ENCODE measurements around the gene SPRR2A.
A peak's percentile ranks its signal among the peaks of the same experiment; 100 is the strongest.
"Not testable (repeated sequence)": the region's sequence is repeated elsewhere in the genome, so short reads cannot be mapped to it uniquely, and the experiment has no call there.

Gene SPRR2A

DNA sequence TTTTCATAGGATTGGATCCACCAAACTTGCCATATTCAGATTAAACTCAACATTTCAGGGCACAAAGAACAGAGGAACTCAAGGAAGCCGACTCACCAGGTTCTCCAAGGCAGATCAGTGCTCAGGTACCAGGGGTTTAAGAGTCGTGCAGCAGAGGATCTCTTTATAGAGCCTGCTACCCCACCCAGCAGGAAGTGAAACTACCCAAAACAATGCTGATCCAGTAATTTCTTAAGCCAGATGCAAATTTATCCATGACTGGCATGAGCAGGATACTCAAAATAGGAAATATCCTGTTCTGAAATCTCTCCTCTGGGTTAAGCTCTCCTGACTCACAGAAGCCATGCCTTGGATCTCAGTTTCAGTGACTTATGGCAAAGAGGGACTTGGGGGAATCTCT is at the start of gene SPRR2A:
SPRR2A (minus strand) TSS at position 138 of the 400 bp plus-strand sequence. CDS start 777 bp downstream, outside the sequence.
- DNase-seq = no peak

DNA sequence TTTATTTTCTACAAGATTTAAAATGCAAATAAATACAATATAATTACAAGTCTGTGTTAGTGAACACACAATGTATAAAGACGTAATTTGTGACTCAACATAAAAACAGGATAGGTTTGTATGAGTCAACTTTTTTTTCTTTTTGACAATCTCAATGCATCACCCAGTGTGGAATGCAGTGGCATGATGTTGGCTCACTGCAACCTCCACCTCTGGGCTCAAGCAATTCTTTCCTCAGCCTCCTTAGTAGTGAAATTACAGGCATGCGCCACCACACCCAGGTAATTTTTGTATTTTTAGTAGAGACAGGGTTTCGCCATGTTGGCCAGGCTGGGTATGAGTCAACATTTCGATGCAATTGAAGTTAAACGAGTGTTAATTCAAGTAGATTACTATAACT is 42.9 kb upstream of the SPRR2A start:
- no peak for DNase-seq

DNA sequence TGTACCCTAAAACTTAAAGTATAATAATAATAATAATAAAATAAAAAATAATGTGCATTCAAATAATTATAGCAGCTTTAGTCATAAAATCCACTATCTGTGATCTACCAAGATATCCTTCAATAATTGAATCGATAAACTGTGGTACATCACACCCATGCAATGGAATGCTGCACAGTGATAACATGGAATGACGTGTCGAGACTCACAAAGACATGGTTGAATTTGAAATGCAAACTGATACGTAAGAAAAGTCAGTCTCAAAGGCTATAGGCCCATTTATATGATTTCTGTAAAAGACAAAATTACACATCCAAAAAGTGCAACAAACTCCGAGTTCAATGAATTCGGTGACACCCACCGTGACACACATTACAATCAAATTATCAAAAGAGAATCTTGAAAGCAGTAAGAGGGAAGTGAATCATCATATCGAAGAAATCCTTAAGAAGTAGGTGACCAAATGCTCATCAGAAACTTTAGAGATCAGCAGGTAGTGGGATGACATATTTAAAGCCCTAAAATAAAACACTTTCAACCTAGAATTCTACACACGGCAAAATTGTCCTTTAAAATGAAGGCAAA is 42.2 kb upstream of the SPRR2A start:
- DNase-seq = no peak

DNA sequence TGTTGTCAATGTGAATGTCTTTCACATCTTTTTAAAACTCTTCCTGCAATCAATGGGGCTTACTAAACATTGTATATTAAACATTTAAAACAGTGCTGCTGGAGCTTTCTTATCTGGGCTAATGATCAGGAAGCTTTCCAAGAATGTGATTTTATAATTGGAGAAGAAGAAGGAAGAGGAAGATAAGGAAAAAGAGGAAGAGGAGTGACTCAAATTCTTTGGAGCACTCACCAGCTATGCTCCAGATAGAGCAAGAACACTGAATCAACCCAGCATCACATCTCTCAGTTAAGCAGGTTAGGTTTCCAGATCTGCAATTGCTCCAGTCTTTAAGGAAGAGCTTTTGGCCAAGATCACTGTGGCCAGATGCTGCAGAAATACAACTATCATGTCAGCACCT is 38.5 kb upstream of the SPRR2A start:
- no peak for DNase-seq

DNA sequence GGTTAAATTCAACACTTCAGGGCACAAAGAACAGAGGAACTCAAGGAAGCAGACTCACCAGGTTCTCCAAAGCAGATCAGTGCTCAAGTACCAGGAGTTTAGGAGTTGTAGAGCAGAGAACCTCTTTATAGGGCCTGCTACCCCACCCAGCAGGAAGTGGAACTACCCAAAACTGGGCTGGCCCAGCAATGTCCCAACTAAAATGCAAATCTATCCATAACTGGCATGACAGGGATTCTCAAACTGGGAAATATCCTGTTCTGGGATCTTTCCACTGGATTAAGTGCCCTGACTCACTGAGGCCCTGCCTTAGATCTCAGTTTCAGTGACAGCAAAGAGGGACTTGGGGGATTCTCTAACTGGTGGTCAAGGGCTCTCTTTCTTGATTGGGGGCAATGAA is 37.1 kb upstream of the SPRR2A start, which contains the start of gene SPRR2E:
SPRR2E (minus strand) TSS at position 101 of the 400 bp plus-strand sequence. CDS start 775 bp downstream, outside the sequence.
- DNase-seq = no peak

DNA sequence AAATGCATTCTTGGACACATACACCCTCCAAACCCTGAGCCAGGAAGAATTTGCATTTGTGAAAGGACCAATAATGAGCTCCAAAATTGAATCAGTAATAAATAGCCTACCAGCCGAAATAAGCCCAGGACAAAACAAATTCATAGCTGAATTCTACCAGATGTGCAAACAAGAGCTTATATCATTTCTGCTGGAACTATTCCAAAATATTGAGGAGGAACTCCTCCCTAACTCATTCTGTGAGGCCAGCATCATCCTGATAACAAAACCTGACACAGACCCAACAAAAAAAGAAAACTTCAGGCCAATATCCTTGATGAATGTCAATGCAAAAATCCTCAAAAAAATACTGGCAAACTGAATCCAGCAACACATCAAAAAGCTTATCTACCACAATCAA is 30.3 kb upstream of the SPRR2A start:
- no peak for DNase-seq

DNA sequence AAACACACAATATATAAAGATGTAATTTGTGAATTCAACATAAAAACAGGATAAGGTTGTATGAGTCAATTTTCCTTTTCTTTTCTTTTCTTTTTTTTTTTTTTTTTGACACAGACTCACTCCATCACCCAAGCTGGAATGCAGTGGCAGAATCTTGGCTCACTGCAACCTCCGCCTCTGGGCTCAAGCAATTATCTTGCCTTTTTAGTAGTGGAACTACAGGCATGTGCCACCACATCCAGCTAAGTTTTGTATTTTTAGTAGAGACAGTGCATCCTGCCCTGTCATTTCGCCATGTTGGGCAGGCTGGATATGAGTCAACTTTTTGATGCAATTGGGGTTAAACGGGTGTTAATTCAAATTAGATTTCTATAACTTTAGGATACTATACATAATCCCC is 24.4 kb upstream of the SPRR2A start:
- DNase-seq = no peak

DNA sequence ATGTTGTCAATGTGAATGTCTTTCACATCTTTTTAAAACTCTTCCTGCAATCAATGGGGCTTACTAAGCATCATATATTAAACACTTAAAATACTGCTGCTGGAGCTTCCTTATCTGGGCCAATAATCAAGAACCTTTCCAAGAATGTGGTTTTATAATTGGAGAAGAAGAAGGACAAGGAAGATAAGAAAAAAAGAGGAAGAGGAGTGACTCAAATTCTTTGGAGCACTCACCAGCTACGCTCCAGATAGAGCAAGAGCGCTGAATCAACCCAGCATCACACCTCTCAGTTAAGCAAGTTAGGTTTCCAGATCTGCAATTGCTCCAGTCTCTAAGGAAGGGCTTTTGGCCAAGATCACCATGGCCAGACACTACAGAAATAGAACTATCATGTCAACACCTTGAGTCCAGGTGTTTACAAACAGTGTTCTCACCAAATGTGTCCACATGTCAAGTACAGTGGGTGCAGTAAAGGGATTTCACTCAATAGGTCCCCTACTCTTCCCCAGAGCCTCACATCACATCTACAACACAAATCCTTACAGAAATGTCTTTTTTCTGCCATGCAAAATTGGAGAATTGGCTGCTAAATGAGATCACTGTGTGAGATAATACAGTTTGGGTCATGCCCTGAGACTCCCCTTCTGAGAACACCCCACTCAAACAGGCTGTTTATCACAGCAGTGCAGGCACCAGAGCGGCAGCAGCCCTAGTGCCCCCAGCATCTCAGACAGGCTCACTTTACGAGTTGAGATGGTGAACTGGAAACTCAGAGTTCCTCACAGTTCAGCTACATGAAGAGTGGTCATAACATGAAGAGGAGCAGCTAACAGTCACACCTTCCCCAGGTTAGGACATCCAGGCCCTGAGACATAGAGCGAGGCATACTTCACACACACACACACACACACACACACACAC is 15.8 kb upstream of the SPRR2A start:
- DNase-seq = no peak

DNA sequence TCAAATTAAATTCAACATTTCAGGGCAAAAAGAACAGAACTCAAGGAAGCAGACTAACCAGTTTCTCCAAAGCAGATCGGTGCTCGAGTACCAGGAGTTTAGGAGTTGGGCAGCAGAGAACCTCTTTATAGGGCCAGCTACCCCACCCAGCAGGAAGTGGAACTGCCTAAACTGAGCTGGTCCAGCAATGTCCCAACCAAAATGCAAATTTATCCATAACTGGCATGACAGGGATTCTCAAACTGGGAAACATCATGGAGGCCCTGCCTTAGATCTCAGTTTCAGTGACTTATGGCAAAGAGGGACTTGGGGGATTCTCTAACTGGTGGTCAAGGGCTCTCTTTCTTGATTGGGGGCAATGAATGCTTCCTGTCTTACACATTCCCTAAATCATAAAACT is 14.2 kb upstream of the SPRR2A start, which contains the start of gene SPRR2B:
SPRR2B (minus strand) TSS at position 101 of the 400 bp plus-strand sequence. CDS start 772 bp downstream, outside the sequence.
- DNase-seq = no peak

DNA sequence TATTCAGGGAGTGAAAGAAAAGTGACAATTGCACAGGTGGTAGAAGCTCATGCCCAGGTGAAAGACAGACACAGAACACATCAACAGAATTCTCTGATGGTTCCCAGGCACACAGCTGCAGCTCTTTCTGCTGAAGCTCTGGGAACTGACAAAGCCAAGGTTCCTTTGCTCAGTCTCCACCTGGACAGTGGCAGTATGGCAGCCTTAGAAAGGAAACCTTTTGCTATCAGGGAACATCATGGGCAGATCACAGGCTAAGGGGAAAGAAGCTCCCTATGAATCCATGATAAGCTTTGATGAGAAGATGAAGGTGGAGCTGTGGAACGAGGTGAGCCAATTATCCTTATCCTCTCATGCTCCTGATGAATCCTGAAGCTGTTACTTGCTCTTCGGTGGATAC is 12.9 kb upstream of the SPRR2A start:
- DNase-seq = no peak

DNA sequence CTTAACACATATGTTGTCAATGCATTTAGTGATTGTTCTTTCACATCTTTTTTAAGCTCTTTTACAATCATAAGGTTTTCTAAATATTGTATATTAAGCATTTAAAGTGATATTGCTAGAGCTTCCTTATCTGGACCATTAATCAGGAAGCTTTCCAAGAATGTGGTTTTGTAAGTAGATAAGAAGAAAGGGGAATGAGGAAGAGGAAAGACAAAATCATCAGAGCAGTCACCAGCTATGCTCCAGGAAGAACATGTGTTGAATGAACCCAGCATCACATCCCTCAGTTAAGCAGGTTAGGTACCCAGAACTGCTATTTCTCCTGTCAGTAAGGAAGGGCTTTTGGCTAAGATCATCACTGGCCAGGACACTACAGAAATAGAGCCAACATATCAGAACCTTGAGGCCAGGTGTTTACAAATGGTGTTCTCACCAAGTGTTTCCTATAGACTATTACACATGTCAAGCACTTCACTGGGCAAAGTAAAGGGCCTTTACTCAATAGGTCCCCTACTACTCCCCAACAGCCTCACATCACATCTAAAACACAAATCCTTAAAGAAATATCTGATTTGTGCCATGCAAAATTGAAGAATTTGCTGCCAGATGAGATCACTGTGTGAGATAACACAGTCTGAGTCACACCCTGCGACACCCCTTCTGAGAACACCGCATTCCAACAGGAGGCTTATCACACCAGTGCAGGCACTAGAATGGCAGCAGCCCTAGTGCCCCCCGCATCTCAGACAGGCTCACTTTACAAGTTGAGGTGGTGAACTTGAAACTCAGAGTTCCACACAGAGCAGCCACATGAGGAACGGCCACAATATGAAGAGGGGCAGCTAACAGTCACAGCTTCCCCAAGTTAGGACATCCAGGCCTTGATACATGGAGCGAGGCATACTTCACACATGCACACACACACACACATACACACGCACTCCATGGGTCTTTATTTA is 1.8 kb upstream of the SPRR2A start:
- no peak for DNase-seq

DNA sequence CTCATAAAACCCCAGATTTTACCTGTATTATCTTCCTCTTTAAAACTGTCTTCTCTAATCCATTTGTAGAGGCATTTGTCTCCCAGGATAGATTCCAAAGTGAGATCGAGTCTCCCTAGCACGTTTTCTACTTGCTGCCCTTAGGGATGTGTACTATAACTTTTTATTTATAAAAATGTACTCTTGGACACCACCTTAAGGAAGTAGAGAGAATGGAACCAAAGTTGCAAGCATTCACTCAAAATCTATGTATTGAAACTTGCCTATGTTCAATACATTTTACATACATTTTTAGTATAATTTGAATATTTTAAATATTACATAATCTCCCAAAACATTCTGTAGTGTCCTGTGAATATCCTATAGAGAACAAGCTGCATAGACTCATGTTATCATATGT is 842 bp upstream of the SPRR2A start:
- no peak for DNase-seq

DNA sequence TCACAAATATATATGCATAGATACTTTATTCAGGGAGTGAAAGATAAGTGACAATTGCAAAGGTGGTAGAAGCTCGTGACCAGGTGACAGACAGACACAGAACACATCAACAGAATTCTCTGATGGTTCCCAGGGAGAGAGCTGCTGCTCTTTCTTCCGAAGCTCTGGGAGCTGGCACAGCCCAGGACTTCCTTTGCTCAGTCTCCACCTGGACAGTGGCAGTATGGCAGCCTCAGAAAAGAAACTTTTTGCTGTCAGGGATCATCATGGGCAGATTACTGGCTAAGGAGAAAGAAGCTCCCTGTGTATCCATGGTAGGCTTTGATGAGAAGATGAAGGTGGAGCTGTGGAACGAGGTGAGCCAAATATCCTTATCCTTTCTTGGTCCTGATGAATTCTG is 1.2 kb downstream of the SPRR2A start:
- not testable (repeated sequence) for DNase-seq

DNA sequence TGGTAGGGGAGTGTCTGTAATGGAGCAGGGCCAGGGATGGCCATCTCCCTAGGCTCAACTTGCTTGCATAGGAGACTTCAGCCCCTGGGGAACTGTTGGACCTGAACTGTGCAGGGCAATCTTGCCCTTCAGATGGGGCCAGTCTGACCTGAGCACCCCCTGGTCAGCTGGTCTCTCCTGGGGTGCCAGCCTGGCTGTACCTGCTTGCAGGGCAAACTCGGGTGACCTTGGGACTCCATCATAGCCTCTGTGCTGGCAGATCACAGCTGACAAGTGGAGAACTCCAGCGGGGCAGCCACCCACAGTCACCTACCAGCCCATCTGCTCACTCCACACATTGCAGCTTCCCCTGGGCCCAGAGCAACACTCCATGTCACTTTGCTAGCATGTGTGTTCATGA is 8.1 kb downstream of the SPRR2A start:
- DNase-seq = no peak

DNA sequence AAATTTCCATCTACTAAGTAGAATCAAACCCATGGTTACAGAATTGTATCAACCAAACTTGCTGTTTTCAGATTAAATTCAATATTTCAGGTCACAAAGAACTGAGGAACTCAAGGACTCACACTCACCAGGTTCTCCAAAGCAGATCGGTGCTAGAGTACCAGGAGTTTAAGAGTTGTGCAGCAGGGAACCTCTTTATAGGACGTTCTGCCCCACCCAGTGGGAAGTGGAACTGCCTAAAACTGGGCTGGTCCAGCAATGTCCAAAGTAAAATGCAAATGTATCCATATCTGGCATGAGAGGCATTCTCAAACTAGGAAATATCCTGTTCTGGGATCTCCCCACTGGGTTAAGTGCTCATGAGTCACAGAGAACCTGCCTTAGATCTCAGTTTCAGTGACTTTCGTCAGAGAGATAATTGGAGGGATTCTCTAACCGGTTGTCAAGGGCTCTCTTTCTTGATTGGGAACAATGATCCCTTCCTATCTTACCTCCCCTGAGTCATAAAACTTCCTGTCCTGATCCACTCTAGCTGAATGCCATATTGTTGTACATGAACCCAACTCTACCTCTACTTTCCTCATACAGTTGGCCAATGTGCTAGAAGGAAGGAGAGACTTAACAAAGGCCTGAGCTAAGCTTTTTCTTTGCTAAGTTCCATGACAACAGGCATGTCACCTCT is 16.2 kb downstream of the SPRR2A start, which contains the start of gene SPRR2D:
SPRR2D (minus strand) TSS at position 171 of the 682 bp plus-strand sequence. CDS start 774 bp downstream, outside the sequence.
- no peak for DNase-seq

DNA sequence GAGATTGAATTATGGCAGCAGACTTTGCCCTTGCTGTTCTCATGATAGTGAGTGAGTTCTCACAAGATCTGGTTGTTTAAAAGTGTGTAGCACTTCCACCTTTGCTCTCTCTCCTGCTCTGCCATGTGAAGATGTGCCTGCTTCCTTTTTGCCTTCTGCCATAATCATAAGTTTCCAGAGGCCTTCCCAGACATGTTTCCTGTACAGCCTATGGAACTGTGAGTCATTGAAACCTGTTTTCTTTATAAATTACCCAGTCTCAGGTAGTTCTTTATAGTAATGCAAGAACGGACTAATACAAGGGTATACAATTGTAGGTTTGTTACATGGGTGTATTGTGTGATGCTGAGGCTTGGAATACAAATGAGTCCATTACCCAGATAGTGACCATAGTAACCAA is 22.1 kb downstream of the SPRR2A start:
- no peak for DNase-seq

DNA sequence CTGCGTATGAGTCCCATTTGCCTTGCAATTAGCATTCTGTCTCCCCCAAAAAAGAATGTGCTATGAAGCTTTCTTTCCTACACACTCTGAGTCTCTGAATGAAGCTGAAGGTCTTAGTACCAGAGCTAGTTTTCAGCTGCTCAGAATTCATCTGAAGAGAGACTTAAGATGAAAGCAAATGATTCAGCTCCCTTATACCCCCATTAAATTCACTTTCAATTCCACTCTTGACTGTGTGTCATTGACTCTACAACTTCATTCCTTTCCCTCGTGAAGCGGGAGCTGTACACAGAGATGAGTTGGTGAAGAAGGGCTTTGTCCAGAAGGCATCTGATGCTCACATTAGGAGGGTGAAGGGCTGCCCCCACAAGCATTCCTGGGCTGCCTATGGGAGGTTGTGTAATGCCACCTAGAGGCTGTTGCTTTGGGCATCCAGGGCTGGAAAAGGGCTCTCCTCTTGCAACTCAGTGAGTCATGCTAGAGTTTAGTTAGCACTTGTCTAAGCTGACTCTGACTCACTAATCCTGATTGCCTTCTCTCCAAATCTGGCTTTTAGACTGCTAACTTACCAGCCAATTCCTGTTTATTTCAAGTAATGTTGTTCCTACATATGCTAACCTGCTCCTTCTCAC is 24.5 kb downstream of the SPRR2A start:
- peak in 1 of 2 donors; percentile 46 for DNase-seq

DNA sequence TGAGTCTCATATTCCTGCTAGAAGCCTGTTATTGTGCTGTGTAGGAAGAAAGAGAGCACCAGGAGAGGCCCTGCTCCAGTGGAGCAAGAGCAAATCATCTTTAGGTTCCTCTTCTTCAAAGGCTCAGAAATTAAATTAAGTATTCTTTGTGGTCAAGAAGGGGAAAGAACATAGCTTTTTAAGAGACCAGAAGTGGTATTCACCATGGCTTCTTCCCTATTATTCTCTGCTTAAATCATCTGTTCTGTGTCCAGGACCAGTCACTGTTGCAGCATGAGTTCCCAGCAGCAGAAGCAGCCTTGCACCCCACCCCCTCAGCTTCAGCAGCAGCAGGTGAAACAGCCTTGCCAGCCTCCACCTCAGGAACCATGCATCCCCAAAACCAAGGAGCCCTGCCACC is 25.2 kb downstream of the SPRR2A start:
- DNase-seq = no peak

DNA sequence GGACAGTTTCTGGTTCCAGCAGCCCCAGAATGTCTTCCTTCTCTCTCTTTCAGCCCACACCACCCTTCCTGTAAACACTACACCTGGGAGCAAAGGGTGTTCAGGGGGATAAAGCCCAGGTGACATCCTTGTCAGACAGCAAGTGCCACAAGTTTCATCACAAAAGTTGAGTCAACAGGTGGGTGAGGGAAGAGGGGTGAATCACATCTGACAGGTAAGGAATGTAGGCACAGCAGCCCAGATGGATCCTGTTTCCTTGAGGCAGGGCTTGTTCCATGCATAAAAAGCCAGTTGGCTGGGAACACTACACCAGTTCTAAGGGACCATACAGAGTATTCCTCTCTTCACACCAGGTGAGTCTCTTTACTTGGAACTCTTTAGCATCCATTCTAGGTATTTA is 26.4 kb downstream of the SPRR2A start, which contains the start of gene SPRR1B:
SPRR1B (plus strand) TSS at position 309 of the 400 bp plus-strand sequence. CDS start 1,143 bp downstream, outside the sequence.
- no peak for DNase-seq

DNA sequence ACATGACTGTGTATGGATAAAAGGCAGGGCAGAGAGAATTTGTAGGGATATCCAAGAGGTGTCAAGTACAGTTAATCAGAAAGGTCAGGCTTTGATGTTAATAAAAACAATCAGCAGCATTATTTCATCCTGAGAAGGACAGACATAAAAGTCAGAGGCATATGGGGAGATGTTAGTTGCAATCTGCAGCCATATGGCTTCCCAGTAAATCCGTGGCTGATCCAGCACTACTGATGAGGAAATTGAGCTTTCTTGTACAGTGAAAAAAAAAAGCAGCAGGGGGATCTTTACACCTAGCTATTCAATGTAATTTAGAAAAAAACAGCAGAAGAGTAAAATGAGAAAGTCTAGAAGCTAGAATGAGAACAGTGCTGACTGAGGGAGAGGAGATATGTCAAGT is 28.5 kb downstream of the SPRR2A start:
- DNase-seq = peak in 1 of 2 donors; percentile 4

DNA sequence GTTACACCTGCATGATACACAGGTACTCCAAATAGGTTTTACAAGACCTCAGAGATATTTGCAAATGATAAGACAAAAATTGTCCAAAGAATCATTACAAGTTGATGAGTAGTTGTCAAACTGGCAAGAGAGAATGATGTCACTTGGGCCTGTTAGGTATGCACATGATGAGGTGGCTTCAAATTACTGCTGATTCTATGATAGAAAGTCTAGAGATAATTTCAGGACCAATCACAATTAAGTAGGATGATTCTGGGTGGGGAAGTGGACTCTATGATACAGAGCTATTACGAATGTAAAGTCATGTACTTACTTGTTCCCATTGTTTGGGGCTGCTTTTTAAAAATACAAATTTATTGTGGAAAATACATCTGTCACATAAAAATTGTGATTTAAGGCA is 31.5 kb downstream of the SPRR2A start:
- DNase-seq = no peak

Data from hippocampal formation (tissue), 2 donors.